ENCODE data around the gene MICU1.
"Not testable (repeated sequence)": the region's sequence is repeated elsewhere in the genome, so short reads cannot be mapped to it uniquely, and the experiment has no call there.

Gene MICU1

GRCh38 chr10:72503241-72503640, 122.6 kb downstream of the MICU1 start:
- DNase-seq = peak; percentile 59

GRCh38 chr10:72502581-72502980, 123.3 kb downstream of the MICU1 start:
- DNase-seq = no peak

DNA sequence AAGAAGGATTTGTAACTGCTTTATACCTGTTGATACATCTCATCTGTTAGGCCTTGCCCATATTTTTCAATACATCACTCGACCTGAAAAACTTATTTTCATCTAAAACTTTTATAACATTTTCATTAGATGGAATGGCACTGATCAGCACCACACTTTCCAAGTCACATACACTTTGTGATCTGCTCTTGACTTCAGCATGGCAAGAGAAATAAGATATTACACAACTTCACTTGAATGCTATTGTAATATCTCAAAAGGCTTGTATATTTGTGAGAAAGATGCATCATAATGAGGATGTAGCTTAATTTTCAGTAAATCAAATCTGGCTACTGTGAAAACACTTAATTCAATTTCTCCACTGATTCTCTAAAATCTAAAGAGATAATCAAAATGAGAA, 126.2 kb downstream of the MICU1 start:
- DNase-seq = no peak

DNA sequence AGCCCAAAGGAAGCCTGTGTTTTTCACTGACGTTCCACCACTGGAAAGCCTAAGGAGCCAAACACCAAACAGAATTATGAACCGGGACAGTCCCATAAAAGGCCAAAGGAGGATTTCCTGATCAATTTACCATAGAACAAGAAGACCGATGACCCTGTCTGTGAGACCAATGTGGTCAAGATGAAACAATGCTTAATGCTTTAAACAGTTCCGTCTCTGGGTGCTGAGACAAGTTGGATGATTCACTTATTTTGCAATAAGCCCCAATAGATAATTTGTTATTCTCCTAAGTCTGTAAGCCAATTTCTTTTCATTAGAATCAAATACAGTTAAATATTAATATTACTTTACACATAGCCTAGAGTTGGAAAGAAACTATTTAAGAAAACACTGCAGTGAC, 134.9 kb downstream of the MICU1 start:
- DNase-seq = no peak

DNA sequence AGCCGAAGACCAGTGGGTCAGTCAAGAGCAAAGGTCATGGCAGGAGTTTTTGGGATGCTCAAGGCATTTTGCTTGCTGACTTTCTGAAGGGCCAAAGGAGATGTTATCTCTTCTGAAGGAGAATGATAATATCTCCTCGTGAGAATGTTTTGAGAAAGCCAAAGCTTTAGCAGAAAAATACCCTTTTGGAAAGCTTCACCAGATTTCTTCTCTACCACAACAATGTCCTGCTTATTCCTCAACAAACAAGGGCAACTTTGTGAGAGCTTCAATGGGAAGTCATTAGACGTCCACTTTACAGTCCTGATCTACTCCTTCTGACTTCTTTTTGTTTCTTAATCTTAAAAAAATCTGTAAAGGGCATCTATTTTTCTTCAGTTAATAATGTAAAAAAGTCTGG, 138.4 kb downstream of the MICU1 start:
- DNase-seq = no peak

DNA sequence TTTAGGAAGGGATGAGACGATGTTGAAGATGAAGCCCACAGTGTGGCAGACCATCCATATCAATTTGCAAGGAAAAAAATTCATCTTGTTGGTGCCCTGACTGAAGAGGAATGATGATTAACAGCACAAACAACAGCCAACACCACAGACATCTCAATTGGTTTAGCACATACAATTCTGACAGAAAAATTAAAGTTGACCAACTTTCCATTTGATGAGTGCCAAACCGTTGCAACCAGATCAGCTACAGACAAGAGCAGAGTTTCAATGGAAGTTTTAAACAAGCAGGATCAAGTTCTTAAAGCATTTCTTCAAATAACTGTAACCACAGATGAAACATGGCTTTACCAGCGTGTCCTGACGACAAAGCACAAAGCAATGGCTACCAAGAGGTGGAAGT, 138.8 kb downstream of the MICU1 start:
- no peak for DNase-seq

DNA sequence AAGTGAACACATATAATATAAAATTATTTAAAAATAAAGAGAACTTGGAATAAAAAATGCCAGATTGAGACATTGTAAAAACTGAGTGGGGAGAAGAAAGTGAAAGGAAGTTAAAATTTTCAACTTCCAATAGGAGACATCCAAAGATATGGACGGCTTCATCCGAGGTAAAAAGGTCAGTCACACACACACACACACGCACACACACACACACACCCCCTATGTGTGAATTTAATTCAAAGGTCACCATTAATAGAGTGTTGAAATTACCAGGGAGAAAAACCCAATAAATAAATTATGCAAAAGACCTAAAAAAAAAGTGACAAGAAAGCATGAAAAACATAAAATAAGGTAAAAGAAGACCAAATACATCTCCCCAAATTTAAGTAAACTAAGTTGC, 140.2 kb downstream of the MICU1 start:
- no peak for DNase-seq

DNA sequence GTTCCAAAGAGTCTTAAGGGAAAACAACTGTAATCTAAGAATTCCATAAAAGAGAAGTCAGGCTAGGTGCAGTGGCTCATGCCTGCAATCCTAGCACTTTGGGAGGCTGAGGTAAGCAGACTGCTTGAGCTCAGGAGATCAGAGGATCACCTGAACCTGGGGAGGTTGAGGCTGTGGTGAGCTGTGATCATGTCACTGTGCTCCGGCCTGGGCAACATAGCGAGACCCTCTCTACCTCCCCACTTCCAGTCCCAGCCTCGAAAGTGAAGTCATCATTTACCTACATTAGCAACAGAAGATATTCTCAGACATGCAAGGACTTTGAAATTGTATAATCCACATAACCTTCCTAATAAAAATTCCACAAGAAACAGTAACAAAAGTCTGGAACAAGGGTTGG, 141.4 kb downstream of the MICU1 start:
- no peak for DNase-seq

GRCh38 chr10:72483471-72483870, 142.4 kb downstream of the MICU1 start:
- DNase-seq = peak; percentile 27

- DNase-seq = no peak
Measured at GRCh38 chr10:72480861-72481260, 145.0 kb downstream of the MICU1 start.

DNA sequence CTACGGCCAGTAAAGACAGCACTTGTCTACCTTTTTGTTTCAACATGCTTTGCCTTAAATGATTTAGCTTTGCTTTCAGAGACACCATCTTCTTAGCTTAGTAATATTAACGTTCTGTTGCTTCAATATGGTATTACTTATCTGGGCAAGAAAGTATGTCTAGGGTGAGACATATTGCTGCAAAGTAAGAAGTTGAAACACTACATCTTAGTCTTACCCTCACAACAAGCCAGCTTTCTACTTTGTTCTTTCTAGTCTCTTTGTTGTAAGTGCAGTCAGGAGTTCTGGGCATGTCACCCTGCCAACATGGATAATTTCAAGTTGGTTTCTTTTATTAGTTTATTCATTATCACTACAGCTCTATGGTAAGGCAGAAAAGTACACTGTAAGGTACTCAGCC, 148.4 kb downstream of the MICU1 start:
- DNase-seq = no peak

DNA sequence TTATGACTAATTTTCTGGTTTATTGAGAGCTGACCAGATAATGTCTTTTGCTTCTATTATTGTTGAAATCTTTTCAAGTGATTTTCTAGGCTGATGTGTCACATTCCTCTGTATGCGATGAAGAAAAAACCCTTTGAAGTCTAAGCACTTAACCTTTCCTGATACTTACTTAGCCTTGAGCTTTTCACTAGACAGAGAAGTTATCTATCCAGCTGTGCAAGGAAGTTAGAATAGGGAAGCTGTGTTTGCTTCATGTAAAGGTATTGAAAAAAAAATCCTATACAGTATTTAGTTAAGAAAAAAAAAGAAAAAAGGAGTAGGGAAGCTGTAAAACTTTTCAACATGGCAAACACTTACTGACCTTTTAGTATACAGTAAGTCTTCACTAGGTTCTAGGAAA, 153.6 kb downstream of the MICU1 start:
- DNase-seq = no peak

DNA sequence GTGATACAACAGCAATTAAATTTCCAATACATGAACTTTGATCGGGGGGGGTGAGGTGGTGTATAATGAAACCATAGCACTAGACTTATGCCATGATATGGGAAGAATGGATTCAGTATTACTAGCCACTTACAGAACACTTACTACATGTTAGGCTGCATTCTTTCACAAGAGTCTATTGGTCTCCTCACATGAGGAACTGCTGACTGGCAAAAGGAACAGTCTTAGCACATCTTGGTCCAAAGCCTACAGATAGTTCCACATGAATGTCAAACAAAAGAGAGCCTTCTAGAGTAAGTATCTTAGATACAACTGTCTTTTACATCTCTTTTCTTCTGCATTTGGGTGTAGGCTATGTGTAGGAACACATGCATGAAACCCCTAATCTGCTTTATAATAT, 155.2 kb downstream of the MICU1 start:
- peak; percentile 39 for DNase-seq

GRCh38 chr10:72467064-72467463, 158.8 kb downstream of the MICU1 start:
- not testable (repeated sequence) for DNase-seq

- no peak for DNase-seq
Measured at GRCh38 chr10:72466018-72466417, 159.9 kb downstream of the MICU1 start.

DNA sequence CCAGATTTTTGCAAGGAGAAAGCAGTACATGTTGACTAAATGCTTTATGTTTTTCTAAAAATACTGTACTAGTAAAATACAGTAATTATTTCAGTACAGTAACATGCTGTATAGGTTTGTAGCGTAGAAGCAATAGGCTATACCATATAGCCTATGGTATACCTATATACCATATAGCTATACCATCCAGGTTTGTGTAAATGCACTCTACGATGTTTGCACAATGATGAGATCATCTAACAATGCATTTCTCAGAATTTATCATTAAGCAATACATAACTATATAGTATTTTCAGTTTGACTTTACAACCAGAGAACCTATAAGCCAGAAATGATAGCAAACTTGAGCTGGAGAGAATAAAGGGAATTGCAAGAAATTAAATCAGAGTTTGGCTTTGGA, 161.4 kb downstream of the MICU1 start:
- DNase-seq = no peak

DNA sequence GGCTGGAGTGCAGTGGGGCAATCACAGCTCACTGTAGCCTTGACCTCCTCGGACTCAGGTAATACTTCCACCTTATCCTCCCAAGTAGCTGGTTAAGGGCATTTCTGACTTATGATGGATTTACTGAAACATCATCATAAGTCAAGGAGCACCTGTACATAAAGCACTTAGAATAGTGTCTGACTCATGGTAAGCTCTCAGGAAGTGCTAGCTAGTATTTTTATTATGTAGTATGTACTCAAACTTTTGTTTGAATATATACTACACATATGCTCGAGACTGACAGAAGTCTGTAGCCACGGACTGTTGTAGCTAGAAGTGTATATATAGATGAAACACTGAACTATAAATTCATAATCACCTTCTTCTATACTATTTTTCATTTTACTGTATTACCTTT, 163.6 kb downstream of the MICU1 start:
- DNase-seq = no peak

DNA sequence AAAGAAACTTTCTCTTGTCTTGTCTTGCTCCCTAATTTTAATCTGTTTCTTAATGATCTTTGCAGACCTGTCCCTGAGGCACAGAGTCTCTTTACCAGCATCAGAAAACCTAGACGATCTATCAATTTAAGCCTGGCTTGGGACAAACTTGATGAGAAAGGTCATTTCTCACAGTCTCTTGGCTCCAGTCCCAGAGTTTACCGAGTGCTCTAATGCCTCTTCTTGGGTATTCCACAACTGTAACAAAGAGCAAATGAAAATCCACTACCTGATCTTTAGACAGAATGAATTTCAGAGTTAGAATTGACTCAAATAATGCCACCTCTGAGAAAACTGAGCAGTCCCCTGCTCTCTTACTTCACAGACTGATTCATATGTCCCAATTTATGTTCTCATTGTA, 164.8 kb downstream of the MICU1 start:
- DNase-seq = peak; percentile 26

GRCh38 chr10:72460284-72460876, 165.5 kb downstream of the MICU1 start:
- DNase-seq = no peak

- peak; percentile 70 for DNase-seq
Measured at GRCh38 chr10:72459301-72459700, 166.6 kb downstream of the MICU1 start.

GRCh38 chr10:72455889-72456595, 169.8 kb downstream of the MICU1 start:
- DNase-seq = peak; percentile 24

DNA sequence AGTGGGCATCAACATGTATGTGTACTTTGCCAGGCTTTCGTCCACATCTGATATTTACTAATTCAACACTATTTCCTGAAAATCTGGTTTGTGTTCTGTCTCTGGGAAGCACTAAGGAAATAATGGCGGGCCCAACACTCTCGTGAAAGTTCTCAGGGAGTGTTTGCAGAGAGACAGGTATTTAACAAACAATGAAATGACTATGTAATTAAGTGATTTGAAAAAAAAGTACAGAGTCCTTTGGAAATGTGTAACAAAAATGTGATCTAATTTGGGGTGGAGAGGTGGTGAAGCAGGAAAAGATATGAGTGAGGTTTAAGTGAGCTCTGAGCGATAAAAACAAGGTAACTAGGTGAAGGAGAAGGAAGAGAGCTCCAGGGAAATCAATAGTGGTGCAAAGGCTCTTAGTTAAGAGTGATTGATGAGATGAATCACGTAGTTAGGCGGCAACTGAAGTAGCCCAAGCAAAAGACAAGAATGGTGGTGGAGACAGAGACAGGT, 175.9 kb downstream of the MICU1 start:
- DNase-seq = no peak

DNA sequence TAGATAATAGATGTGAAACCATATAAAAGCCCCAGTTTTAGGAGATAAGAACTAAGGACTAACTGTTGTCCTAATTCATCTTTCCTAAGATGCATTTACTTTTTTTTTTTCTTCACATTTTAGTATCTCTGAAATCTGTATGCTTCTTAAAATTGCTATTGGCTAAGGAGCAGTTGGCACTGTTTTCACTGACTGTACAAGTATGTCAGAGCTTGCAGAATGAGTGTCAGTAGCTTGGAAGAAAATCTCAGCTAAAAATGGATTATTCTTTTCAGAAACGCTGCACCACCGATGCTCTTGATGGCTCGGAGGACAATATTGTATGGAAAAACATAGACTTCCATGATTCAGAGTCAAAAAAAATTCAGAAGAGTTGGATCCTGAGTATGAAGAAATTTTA, 180.0 kb downstream of the MICU1 start:
- no peak for DNase-seq

GRCh38 chr10:72442969-72443368, 182.9 kb downstream of the MICU1 start:
- not testable (repeated sequence) for DNase-seq

- DNase-seq = no peak
Measured at GRCh38 chr10:72435570-72435969, 190.3 kb downstream of the MICU1 start.
